Hepatocyte (in vitro differentiated cells): Measurements from ENCODE around the gene PANK2.

Experiments used
- EZH2 ChIP-seq: fragments of 200-600 bp; sonication (generic); IDR thresholded peaks from 2 replicates; pipeline ENCODE4 v1.6.1; 2016; ENCODE audit warnings: antibody characterized with exemption, mild to moderate bottlenecking, borderline replicate concordance
- EZH2phosphoT487 ChIP-seq: fragments of 200-600 bp; sonication (generic); IDR thresholded peaks from one replicate; pipeline ENCODE4 v1.6.1; 2018; ENCODE audit warnings: antibody characterized with exemption, mild to moderate bottlenecking, low read depth, moderate library complexity; ENCODE audit not compliant: unreplicated experiment, severe bottlenecking
- TF ChIP-seq, protein P1 (sequence below): fragments of 200-600 bp; sonication (generic); IDR thresholded peaks from 2 replicates; pipeline ENCODE4 v1.5.1; 2016; ENCODE audit warnings: antibody characterized with exemption, mild to moderate bottlenecking; ENCODE audit not compliant: poor library complexity

DNA sequence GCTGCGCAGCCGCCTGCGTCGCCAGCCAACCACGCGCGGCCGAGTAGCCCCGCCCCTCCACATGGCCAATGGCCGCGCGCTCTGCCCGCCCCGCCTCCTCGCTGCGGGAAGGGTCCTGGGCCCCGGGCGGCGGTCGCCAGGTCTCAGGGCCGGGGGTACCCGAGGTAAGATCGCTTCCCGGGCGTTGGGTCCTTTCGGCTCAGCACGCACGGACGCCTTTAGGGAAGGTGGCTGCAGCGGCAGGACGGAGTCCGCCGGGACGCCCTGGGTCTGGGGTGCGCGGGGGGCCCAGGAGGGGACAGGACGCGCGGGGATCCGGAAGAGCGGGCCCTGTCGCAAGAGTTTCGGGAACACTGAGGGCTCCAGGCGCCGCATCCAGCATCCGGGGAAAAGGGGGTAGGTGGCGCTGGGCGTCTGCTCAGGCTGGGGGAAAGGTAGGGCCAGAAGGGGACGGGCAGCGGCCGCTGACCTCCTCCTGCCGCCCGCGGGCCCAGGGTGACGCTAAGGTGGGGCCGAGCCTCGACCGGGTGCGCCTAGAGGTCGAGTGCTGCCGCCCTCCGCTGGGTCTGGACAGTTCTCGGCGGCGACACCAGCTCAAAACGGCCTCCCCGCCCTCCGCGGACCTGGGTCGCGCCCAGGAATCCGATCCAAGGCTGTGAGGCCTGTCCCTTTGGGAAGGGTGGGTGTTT, 42.3 kb upstream of the PANK2 start, which contains the start of gene MAVS:
- TF ChIP-seq EZH2phosphoT487 = no peak
- TF ChIP-seq, protein P1, sequence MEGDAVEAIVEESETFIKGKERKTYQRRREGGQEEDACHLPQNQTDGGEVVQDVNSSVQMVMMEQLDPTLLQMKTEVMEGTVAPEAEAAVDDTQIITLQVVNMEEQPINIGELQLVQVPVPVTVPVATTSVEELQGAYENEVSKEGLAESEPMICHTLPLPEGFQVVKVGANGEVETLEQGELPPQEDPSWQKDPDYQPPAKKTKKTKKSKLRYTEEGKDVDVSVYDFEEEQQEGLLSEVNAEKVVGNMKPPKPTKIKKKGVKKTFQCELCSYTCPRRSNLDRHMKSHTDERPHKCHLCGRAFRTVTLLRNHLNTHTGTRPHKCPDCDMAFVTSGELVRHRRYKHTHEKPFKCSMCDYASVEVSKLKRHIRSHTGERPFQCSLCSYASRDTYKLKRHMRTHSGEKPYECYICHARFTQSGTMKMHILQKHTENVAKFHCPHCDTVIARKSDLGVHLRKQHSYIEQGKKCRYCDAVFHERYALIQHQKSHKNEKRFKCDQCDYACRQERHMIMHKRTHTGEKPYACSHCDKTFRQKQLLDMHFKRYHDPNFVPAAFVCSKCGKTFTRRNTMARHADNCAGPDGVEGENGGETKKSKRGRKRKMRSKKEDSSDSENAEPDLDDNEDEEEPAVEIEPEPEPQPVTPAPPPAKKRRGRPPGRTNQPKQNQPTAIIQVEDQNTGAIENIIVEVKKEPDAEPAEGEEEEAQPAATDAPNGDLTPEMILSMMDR = no peak
- no peak for TF ChIP-seq EZH2
